ENCODE results near the gene CDK10. TPM values are rescaled to one million over a fixed set of nuclear protein-coding genes. Genes with fewer than 3 reads are reported as not detected.
"Not testable (repeated sequence)": the region's sequence is repeated elsewhere in the genome, so short reads cannot be mapped to it uniquely, and the experiment has no call there.

CDK10 gene
- polyA plus RNA-seq, 1 experiment: 31.6 TPM

DNA sequence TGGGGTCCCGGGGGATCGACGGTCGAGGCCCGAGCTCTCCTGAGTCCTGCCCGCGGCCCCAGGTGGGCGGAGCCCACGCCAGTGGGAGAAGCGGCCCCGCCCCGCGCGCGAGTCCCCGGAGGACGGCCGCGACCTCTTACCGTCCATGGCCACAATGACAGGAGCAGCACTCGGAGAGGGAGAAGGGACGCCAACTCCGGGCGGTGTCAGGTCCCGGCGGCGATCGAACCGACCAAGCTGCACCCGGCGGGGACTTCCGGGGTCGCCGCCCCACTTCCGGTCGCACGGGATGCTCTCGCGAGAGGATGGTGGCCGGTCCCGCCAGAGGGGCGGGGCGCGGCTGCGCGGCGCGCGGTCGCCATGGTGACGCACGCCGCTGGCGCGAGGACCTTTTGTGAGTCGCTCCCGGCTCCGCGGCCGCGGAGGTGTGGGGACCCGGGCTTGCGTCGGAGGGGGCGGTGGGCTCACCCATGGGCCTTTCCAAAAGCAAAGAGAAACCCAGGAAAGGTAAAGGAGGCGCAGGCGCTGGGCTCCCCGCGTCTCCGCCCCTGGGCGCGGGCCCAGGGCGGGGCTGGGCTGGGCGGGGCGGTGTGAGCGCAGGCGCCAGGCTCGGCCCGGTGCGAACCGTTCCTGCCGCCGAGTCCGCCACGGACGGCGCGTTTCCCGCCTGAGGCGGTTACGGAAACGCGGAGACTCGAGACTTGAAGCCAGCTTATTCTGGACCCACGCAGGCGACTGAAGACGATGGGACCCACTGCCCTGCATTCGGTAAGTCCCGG is 28.9 kb upstream of the CDK10 start, which contains the start of the genes CHMP1A and SPATA33:
TSS of gene CHMP1A (minus strand) at position 267 of the 779 bp plus-strand sequence. CDS start at position 147, 120 bp downstream.
TSS of gene SPATA33 (plus strand) at position 395 of the 779 bp plus-strand sequence. CDS start at position 471, 76 bp downstream.
- H3K9me3 ChIP-seq (ENCODE audit: control insufficient read depth, insufficient read depth, low read length): peaks cover 3% of the 10 kb centered on the region; the same call in 1 of the 2 replicates
- TF ChIP-seq, protein P1, sequence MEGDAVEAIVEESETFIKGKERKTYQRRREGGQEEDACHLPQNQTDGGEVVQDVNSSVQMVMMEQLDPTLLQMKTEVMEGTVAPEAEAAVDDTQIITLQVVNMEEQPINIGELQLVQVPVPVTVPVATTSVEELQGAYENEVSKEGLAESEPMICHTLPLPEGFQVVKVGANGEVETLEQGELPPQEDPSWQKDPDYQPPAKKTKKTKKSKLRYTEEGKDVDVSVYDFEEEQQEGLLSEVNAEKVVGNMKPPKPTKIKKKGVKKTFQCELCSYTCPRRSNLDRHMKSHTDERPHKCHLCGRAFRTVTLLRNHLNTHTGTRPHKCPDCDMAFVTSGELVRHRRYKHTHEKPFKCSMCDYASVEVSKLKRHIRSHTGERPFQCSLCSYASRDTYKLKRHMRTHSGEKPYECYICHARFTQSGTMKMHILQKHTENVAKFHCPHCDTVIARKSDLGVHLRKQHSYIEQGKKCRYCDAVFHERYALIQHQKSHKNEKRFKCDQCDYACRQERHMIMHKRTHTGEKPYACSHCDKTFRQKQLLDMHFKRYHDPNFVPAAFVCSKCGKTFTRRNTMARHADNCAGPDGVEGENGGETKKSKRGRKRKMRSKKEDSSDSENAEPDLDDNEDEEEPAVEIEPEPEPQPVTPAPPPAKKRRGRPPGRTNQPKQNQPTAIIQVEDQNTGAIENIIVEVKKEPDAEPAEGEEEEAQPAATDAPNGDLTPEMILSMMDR (IDR thresholded peaks at IDR 0.05; ENCODE audit: low read depth, low read length): no peak
- peak within 1 kb of the TSS; percentile 93 for H3K4me3 ChIP-seq (ENCODE audit: low read depth, low read length)
- POLR2A ChIA-PET: interaction anchor here (1.0 to 1.7 kb wide), 3 partner anchors 29 to 92 kb away, joined by 3 to 8 read pairs (median 4); partner anchors contain the start of gene CDK10
- peak within 1 kb of the TSS; percentile 47 for H3K27ac ChIP-seq (ENCODE audit: low read depth, low read length)
- CTCF ChIA-PET: interaction anchor here (0.6 kb wide), 1 partner anchor 16 kb away, joined by 3 read pairs; no protein-coding TSS in a partner anchor
- peak; percentile 50 for DNase-seq (ENCODE audit: low read depth, low spot score)
- H3K27me3 ChIP-seq (ENCODE audit: control insufficient read depth, insufficient read depth, low read length): no peaks in the 10 kb centered on the region

DNA sequence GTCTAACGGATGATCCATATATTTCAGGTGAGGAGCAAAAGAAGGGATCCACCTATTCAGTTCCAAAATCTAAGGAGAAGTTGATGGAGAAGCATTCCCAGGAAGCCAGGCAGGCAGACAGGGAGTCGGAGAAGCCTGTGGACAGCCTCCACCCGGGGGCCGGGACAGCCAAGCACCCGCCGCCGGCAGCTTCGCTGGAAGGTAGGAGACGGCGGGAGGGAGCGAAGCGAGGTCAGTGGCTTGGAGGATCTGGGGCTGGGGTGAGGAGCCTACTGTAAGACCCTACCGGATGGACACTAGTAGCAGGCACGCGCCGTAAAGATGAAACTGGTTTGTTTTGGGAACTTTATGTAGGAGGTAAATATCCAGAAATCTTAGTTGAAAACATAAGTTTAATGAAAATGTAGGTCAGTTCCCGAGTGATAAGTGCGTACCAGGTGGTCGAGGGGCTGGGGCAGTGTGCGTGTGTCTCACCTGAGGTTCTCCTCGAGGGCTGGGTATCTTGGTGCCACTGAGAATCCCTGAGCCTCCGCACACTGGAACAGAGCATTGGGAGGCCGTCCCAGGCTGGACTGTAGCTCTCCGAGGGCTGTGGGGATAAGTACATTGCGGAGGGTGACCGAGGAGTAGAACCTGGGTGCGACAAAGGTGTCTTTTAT is 28.1 kb upstream of the CDK10 start:
- peak overlapping the region; percentile 47 for H3K27ac ChIP-seq (ENCODE audit: low read depth, low read length)
- TF ChIP-seq, protein P1 (IDR thresholded peaks at IDR 0.05; ENCODE audit: low read depth, low read length): no peak
- CTCF ChIA-PET: interaction anchor here (1.1 kb wide), 1 partner anchor 12 kb away, joined by 3 read pairs; no protein-coding TSS in a partner anchor
- peaks cover 3% of the 10 kb centered on the region; the same call in 1 of the 2 replicates for H3K9me3 ChIP-seq (ENCODE audit: control insufficient read depth, insufficient read depth, low read length)
- H3K27me3 ChIP-seq (ENCODE audit: control insufficient read depth, insufficient read depth, low read length): no peaks in the 10 kb centered on the region
- peak overlapping the region; percentile 93 for H3K4me3 ChIP-seq (ENCODE audit: low read depth, low read length)
- DNase-seq (ENCODE audit: low read depth, low spot score): no peak
- POLR2A ChIA-PET: interaction anchor here (1.0 to 1.7 kb wide), 2 partner anchors 42 to 93 kb away, joined by 3 to 4 read pairs; no protein-coding TSS in a partner anchor

GRCh38 chr16:89660146-89660545 is 26.3 kb upstream of the CDK10 start:
- ChIA-PET CTCF (no interaction called here), POLR2A (no interaction called here)
- DNase-seq (ENCODE audit: low read depth, low spot score): no peak
- peaks cover 3% of the 10 kb centered on the region; the same call in 1 of the 2 replicates for H3K9me3 ChIP-seq (ENCODE audit: control insufficient read depth, insufficient read depth, low read length)
- TF ChIP-seq, protein P1 (IDR thresholded peaks at IDR 0.05; ENCODE audit: low read depth, low read length): no peak
- H3K27me3 ChIP-seq (ENCODE audit: control insufficient read depth, insufficient read depth, low read length): no peaks in the 10 kb centered on the region
- no peak overlapping the region for H3K4me3 ChIP-seq (ENCODE audit: low read depth, low read length)
- no peak overlapping the region for H3K27ac ChIP-seq (ENCODE audit: low read depth, low read length)

GRCh38 chr16:89661215-89661614 is 25.3 kb upstream of the CDK10 start:
- TF ChIP-seq, protein P1 (IDR thresholded peaks at IDR 0.05; ENCODE audit: low read depth, low read length): no peak
- ChIA-PET POLR2A (no interaction called here), CTCF (no interaction called here)
- no peak for DNase-seq (ENCODE audit: low read depth, low spot score)
- Histone ChIP-seq H3K27ac (ENCODE audit: low read depth, low read length) (no peak overlapping the region), H3K4me3 (ENCODE audit: low read depth, low read length) (no peak overlapping the region), H3K9me3 (ENCODE audit: control insufficient read depth, insufficient read depth, low read length) (peaks cover 3% of the 10 kb centered on the region; the same call in 1 of the 2 replicates), H3K27me3 (ENCODE audit: control insufficient read depth, insufficient read depth, low read length) (no peaks in the 10 kb centered on the region)

- CTCF ChIA-PET; H3K27ac ChIP-seq (ENCODE audit: low read depth, low read length); DNase-seq (ENCODE audit: low read depth, low spot score); H3K9me3 ChIP-seq (ENCODE audit: control insufficient read depth, insufficient read depth, low read length); H3K27me3 ChIP-seq (ENCODE audit: control insufficient read depth, insufficient read depth, low read length); H3K4me3 ChIP-seq (ENCODE audit: low read depth, low read length): not testable (repeated sequence)
- POLR2A ChIA-PET: interaction anchor here (0.6 kb wide), 1 partner anchor 20 kb away, joined by 4 read pairs; no protein-coding TSS in a partner anchor
Measured at GRCh38 chr16:89664238-89664637, 22.3 kb upstream of the CDK10 start.
